Ascending aorta (tissue), 2 donors: ENCODE measurements around the gene PLCB1. TPM values are rescaled to one million over a fixed set of nuclear protein-coding genes. Genes with fewer than 3 reads are reported as not detected.

Experiments
- DNase-seq, 2 donors: peaks; one replicate each; pipeline ENCODE4 v3.0.0-alpha.2; 2019; ENCODE audit warnings: low spot score in 2 of 2
- H3K27ac ChIP-seq, 2 donors: fragments of 200-600 bp; sonication (generic); one replicate each; pipeline ENCODE4 v1.5.1; 2016 to 2017; ENCODE audit warnings: mild to moderate bottlenecking in 1 of 2
- H3K27me3 ChIP-seq: fragments of 200-600 bp; sonication (generic); one replicate; pipeline ENCODE4 v1.5.1; 2017
- H3K36me3 ChIP-seq, 2 donors: fragments of 200-600 bp; sonication (generic); one replicate each; pipeline ENCODE4 v1.5.1; 2016
- H3K4me1 ChIP-seq, 2 donors: fragments of 200-600 bp; sonication (generic); one replicate each; pipeline ENCODE4 v1.5.1; 2016 to 2017; ENCODE audit warnings: mild to moderate bottlenecking in 1 of 2
- H3K4me3 ChIP-seq, 2 donors: fragments of 200-600 bp; sonication (generic); one replicate each; pipeline ENCODE4 v1.5.1; 2016 to 2017; ENCODE audit warnings: mild to moderate bottlenecking in 1 of 2
- H3K9me3 ChIP-seq, 2 donors: fragments of 200-600 bp; sonication (generic); one replicate each; pipeline ENCODE4 v1.5.1; 2016
- CTCF ChIP-seq, 3 experiments: fragments of 200-600 bp in 2 of 3; fragments of 450-650 bp in 1 of 3; sonication (generic) in 2 of 3; IDR thresholded peaks; one replicate each; pipeline ENCODE4 v1.5.1; 2016 to 2019; ENCODE audit warnings: antibody characterized with exemption in 3 of 3, mild to moderate bottlenecking in 1 of 3, moderate library complexity in 1 of 3
- intact Hi-C: fragments of 100-400 bp; cut with DNase I; formaldehyde crosslinking; loops from one replicate; pipeline ENCODE4 v1.15.1; 2023
- total RNA-seq: library from RNA; depleted of rRNA; stranded (reverse); fragments of >200 nt; gene quantifications from one replicate; pipeline ENCODE4 v1.1.0, GENCODE V29; 2016

Gene PLCB1
- total RNA-seq, 1 donor from 2014 or later, result 22.9 TPM

DNA sequence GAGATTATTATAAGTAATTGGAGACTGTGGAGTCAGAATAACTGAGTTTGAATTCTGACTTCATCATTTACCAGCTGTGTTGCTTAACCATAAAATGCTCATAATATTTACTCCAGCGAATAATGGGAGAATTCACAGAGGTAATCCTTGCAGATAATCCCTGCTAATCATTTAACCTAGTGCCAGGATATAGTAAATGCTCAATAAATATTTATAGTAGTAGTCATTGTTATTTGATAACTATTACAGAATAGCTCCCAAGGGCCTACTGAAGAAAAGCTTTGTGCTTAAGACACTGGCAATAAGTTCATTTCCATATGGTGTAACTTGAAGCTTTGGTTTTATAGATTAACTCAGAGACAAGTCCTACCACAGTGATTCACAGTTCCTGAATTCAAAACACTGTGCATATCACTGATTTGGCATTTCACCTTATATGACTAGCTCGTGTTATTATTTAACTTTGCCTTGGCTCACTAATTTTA lies 728.0 kb downstream of the PLCB1 start:
- H3K4me1 ChIP-seq, result peaks cover 0 to 2% of the 10 kb centered on the region in 2 donors
- H3K27ac ChIP-seq, result no peak overlapping the region
- DNase-seq, result no peak
- H3K27me3 ChIP-seq, result no peaks in the 10 kb centered on the region
- intact Hi-C loops, result no loop called here
- no peak overlapping the region for H3K4me3 ChIP-seq
- H3K9me3 ChIP-seq, result no peaks in the 10 kb centered on the region
- TF ChIP-seq CTCF (IDR thresholded peaks at IDR 0.05), result no peak
- H3K36me3 ChIP-seq, result no peaks in the 10 kb centered on the region

GRCh38 chr20:8862092-8862491 lies 730.0 kb downstream of the PLCB1 start:
- intact Hi-C loops, result no loop called here
- no peak for TF ChIP-seq CTCF (IDR thresholded peaks at IDR 0.05)
- Histone ChIP-seq H3K36me3 (no peaks in the 10 kb centered on the region), H3K9me3 (no peaks in the 10 kb centered on the region), H3K4me3 (no peak overlapping the region), H3K27me3 (no peaks in the 10 kb centered on the region), H3K27ac (no peak overlapping the region), H3K4me1 (no peaks in the 10 kb centered on the region)
- no peak for DNase-seq

- Histone ChIP-seq H3K36me3 (no peaks in the 10 kb centered on the region), H3K9me3 (no peaks in the 10 kb centered on the region), H3K27me3 (no peaks in the 10 kb centered on the region), H3K27ac (no peak overlapping the region), H3K4me1 (no peaks in the 10 kb centered on the region), H3K4me3 (no peak overlapping the region)
- no peak for DNase-seq
- intact Hi-C loops, result no loop called here
- TF ChIP-seq CTCF (IDR thresholded peaks at IDR 0.05), result no peak
Observed at GRCh38 chr20:8865636-8866035, 733.6 kb downstream of the PLCB1 start.

- H3K27me3 ChIP-seq, result no peaks in the 10 kb centered on the region
- H3K9me3 ChIP-seq, result no peaks in the 10 kb centered on the region
- no peaks in the 10 kb centered on the region for H3K4me1 ChIP-seq
- no peak overlapping the region for H3K4me3 ChIP-seq
- H3K36me3 ChIP-seq, result no peaks in the 10 kb centered on the region
- no peak for TF ChIP-seq CTCF (IDR thresholded peaks at IDR 0.05)
- intact Hi-C loops, result no loop called here
- H3K27ac ChIP-seq, result no peak overlapping the region
- no peak for DNase-seq
Observed at GRCh38 chr20:8867038-8867740, 735.1 kb downstream of the PLCB1 start.

- Histone ChIP-seq H3K36me3 (no peaks in the 10 kb centered on the region), H3K4me3 (no peak overlapping the region)
Observed at GRCh38 chr20:8870652-8871051, 738.6 kb downstream of the PLCB1 start.

More at GRCh38 chr20:8870652-8871051, 738.6 kb downstream of the PLCB1 start:
- intact Hi-C loops, result no loop called here
- Histone ChIP-seq H3K4me1 (no peaks in the 10 kb centered on the region), H3K27me3 (no peaks in the 10 kb centered on the region), H3K27ac (no peak overlapping the region), H3K9me3 (no peaks in the 10 kb centered on the region)
- DNase-seq, result no peak
- TF ChIP-seq CTCF (IDR thresholded peaks at IDR 0.05), result no peak
